ENCODE results near the gene PRR23E. TPM values are rescaled to one million over a fixed set of nuclear protein-coding genes. Genes with fewer than 3 reads are reported as not detected.

The PRR23E gene
- total RNA-seq, 1 donor from 2014 or later: not detected

GRCh38 chr3:127228866-127229265, 35.9 kb downstream of the PRR23E start:
- DNase-seq: no peak

DNA sequence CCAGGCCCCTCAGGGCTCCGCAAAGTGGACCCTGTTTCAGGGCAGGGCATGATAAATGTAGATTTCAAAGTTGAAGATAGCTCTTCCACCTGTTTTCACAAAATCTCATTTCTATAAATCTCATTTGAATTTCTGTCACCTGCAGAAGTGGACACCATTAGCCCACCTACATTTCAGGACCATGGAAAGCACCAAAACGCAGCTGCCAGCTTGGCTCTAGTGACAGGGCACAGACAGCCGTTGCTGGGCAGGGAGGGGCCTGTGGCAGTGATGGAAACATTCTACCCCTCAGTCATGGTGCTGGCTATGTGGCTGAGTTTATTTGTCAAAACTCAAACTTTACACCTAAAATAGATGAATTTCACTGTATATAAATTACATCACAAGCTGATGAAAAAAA, 40.4 kb downstream of the PRR23E start:
- no peak for DNase-seq

DNA sequence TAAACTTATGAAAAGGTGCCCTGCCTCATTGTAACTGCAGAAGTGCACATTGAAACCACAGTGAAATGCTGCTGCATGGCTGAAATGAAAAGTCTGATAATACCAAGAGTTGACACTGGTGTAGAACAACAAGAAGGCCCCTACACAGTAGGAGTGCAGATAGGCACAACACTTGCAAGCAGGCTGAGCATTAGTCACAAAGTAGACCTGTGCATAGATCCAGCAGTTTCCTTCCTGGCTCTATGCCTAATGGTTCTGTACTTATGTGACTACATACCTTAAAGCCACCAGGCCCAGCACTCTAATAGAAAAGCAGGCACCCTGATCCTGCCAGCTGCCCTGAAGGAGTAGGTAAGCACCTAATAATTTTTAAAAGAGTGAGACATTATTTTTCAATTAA, 41.8 kb downstream of the PRR23E start:
- no peak for DNase-seq

GRCh38 chr3:127235706-127236105, 42.8 kb downstream of the PRR23E start:
- DNase-seq: no peak

GRCh38 chr3:127237835-127238234, 44.9 kb downstream of the PRR23E start:
- DNase-seq: no peak

GRCh38 chr3:127238602-127239001, 45.7 kb downstream of the PRR23E start:
- DNase-seq: no peak

DNA sequence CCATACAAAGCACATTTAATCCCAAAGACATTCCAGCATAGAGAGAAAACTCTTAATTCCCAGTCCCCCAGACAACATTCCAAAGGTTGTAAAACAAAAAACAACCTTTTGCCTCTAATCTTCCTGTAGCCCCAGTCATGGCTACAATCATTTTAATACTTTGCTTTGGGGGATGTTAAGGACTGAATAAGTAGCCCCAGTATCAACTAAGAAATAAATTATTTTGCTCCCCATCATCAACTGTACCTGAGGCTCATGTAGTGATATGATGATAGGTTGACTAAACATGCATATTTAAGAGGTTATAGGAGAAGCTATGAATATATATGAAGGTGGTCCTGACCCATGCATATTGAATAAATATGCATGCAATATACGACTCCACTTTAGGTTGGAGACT, 54.4 kb downstream of the PRR23E start:
- no peak for DNase-seq

Small RNA genes lying within 50 kb of the gene (small RNA-seq; reads per million reads assigned to genes)
- gene RF00019 (not detected), gene RNU6-1047P (not detected)

Other genes with a start within 250 kb of the PRR23E start
- 47.7 TPM for gene PLXNA1, start 210.0 kb upstream of the PRR23E start, total RNA-seq
- gene PRR20G, start 94.9 kb downstream of the PRR23E start, total RNA-seq: not detected

Measured in occipital lobe (tissue), 3 donors.